Measurements from ENCODE around the gene ZNF888. TPM values are rescaled to one million over a fixed set of nuclear protein-coding genes. Genes with fewer than 3 reads are reported as not detected.
"Not testable (repeated sequence)": the region's sequence is repeated elsewhere in the genome, so short reads cannot be mapped to it uniquely, and the experiment has no call there.

The ZNF888 gene
- total and polyA plus RNA-seq, 11 donors: 0.80 to 3.2 (median 1.3) TPM

- peak; percentile 14 to 84 (median 46) for ATAC-seq
- TF ChIP-seq CTCF (IDR thresholded peaks at IDR 0.05) (no peak), POLR2A (IDR thresholded peaks at IDR 0.05) (no peak)
- peaks cover 0 to 9% (median 3%) of the 10 kb centered on the region in 12 donors for H3K4me1 ChIP-seq
- H3K9me3 ChIP-seq: peaks cover 0 to 57% (median 50%) of the 10 kb centered on the region in 12 donors
- WGBS, 4 donors: 26 to 42% (median 32%) methylated on average over 32 to 39 of the region's 39 CpGs
- H3K27me3 ChIP-seq: no peaks in the 10 kb centered on the region
- H3K4me3 ChIP-seq: peak overlapping the region in 2 of 12 donors; percentile 4 to 28
- peaks cover 0 to 35% (median 15%) of the 10 kb centered on the region in 9 donors for H3K36me3 ChIP-seq
- intact Hi-C loops (cut with DNase I): no loop called here
- DNase-seq: peak in 3 of 5 donors; percentile 55 to 86 (median 61)
- peak overlapping the region in 1 of 12 donors; percentile 62 for H3K27ac ChIP-seq
These were observed 23.4 kb upstream of the ZNF888 start for GRCh38 chr19:52946322-52947310.

GRCh38 chr19:52945652-52946321 is 22.6 kb upstream of the ZNF888 start:
- H3K27ac ChIP-seq: peak overlapping the region in 1 of 12 donors; percentile 62
- H3K27me3 ChIP-seq: no peaks in the 10 kb centered on the region
- 53 to 69% (median 64%) methylated on average over 24 of the region's 24 CpGs for WGBS, 4 donors
- DNase-seq (no peak), ATAC-seq (no peak)
- H3K4me1 ChIP-seq: peaks cover 0 to 17% (median 5%) of the 10 kb centered on the region in 12 donors
- intact Hi-C loops (cut with DNase I): no loop called here
- H3K36me3 ChIP-seq: peaks cover 0 to 27% (median 6%) of the 10 kb centered on the region in 9 donors
- H3K4me3 ChIP-seq: peak overlapping the region in 1 of 12 donors; percentile 28
- no peak for TF ChIP-seq POLR2A (IDR thresholded peaks at IDR 0.05)
- TF ChIP-seq CTCF (IDR thresholded peaks at IDR 0.05): no peak
- peaks cover 0 to 49% (median 41%) of the 10 kb centered on the region in 12 donors for H3K9me3 ChIP-seq

- ATAC-seq; intact Hi-C loops (cut with DNase I); H3K4me3 ChIP-seq; H3K27me3 ChIP-seq: not testable (repeated sequence)
- Histone ChIP-seq H3K4me1 (peaks cover 0 to 20% (median 5%) of the 10 kb centered on the region in 12 donors), H3K9me3 (peaks cover 0 to 40% (median 32%) of the 10 kb centered on the region in 12 donors), H3K36me3 (peaks cover 0 to 18% (median 0%) of the 10 kb centered on the region in 9 donors), H3K27ac (peak overlapping the region in 1 of 12 donors; percentile 62)
- 82 to 89% (median 86%) methylated on average over 17 of the region's 17 CpGs for WGBS, 4 donors
- peak in 1 of 5 donors; percentile 42 for DNase-seq
These were observed 21.7 kb upstream of the ZNF888 start for GRCh38 chr19:52944703-52945493.

All from heart left ventricle (tissue), 16 donors.